Measurements from ENCODE around the gene ZNF862.
A peak's percentile ranks its signal among the peaks of the same experiment; 100 is the strongest.

The ZNF862 gene

GRCh38 chr7:149838224-149838991 is at the start of gene ZNF862:
TSS of gene ZNF862 (plus strand) at chr7:149838375. CDS start at chr7:149838612, 237 bp downstream.
- DNase-seq = peak; percentile 97

- DNase-seq = no peak
Observed at GRCh38 chr7:149789101-149789500, 49.1 kb upstream of the ZNF862 start.

- peak; percentile 32 for DNase-seq
Observed at GRCh38 chr7:149790146-149790548, 48.0 kb upstream of the ZNF862 start.

GRCh38 chr7:149790754-149791360 is 47.3 kb upstream of the ZNF862 start:
- no peak for DNase-seq

GRCh38 chr7:149791411-149792219 is 46.6 kb upstream of the ZNF862 start:
- no peak for DNase-seq

- DNase-seq = no peak
Observed at GRCh38 chr7:149792220-149792595, 46.0 kb upstream of the ZNF862 start.

- no peak for DNase-seq
Observed at GRCh38 chr7:149793261-149793660, 44.9 kb upstream of the ZNF862 start.

GRCh38 chr7:149794661-149795060 is 43.5 kb upstream of the ZNF862 start:
- no peak for DNase-seq

GRCh38 chr7:149795126-149795525 is 43.0 kb upstream of the ZNF862 start:
- DNase-seq = no peak

- DNase-seq = no peak
Observed at GRCh38 chr7:149796287-149796860, 41.8 kb upstream of the ZNF862 start.

GRCh38 chr7:149797771-149798170 is 40.4 kb upstream of the ZNF862 start:
- DNase-seq = no peak

- DNase-seq = peak; percentile 62
Observed at GRCh38 chr7:149799397-149800168, 38.6 kb upstream of the ZNF862 start.

GRCh38 chr7:149800169-149800555 is 38.0 kb upstream of the ZNF862 start:
- DNase-seq = no peak

- no peak for DNase-seq
Observed at GRCh38 chr7:149801002-149801566, 37.1 kb upstream of the ZNF862 start.

- no peak for DNase-seq
Observed at GRCh38 chr7:149801816-149802215, 36.4 kb upstream of the ZNF862 start.

GRCh38 chr7:149802966-149803365 is 35.2 kb upstream of the ZNF862 start:
- no peak for DNase-seq

GRCh38 chr7:149803551-149804074 is 34.6 kb upstream of the ZNF862 start:
- no peak for DNase-seq

GRCh38 chr7:149804106-149804505 is 34.1 kb upstream of the ZNF862 start:
- DNase-seq = no peak

- no peak for DNase-seq
Observed at GRCh38 chr7:149806726-149807125, 31.4 kb upstream of the ZNF862 start.

GRCh38 chr7:149808311-149808710 is 29.9 kb upstream of the ZNF862 start:
- DNase-seq = no peak

- no peak for DNase-seq
Observed at GRCh38 chr7:149809215-149809614, 29.0 kb upstream of the ZNF862 start.

- no peak for DNase-seq
Observed at GRCh38 chr7:149811221-149811620, 27.0 kb upstream of the ZNF862 start.
